ENCODE data around the gene PURB.

GRCh38 chr7:44880317-44881018 is 4.9 kb downstream of the PURB start:
- TF ChIP-seq, protein P1, sequence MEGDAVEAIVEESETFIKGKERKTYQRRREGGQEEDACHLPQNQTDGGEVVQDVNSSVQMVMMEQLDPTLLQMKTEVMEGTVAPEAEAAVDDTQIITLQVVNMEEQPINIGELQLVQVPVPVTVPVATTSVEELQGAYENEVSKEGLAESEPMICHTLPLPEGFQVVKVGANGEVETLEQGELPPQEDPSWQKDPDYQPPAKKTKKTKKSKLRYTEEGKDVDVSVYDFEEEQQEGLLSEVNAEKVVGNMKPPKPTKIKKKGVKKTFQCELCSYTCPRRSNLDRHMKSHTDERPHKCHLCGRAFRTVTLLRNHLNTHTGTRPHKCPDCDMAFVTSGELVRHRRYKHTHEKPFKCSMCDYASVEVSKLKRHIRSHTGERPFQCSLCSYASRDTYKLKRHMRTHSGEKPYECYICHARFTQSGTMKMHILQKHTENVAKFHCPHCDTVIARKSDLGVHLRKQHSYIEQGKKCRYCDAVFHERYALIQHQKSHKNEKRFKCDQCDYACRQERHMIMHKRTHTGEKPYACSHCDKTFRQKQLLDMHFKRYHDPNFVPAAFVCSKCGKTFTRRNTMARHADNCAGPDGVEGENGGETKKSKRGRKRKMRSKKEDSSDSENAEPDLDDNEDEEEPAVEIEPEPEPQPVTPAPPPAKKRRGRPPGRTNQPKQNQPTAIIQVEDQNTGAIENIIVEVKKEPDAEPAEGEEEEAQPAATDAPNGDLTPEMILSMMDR (IDR thresholded peaks at IDR 0.05 in 4 of 5, conservative IDR thresholded peaks at IDR 0.05 in 1 of 5), result no peak
- TF ChIP-seq POLR2A (IDR thresholded peaks at IDR 0.05), result no peak

All from gastrocnemius medialis (tissue), 4 donors.